Progenitor cell of endocrine pancreas (in vitro differentiated cells): ENCODE measurements around the gene BRIP1. TPM values are rescaled to one million over a fixed set of nuclear protein-coding genes. Genes with fewer than 3 reads are reported as not detected.

Experiments
- DNase-seq: peaks from one replicate; pipeline ENCODE4 v3.0.0; 2021; ENCODE audit warnings: low spot score; ENCODE audit not compliant: unreplicated experiment
- H3K27ac Mint-ChIP-seq: 2 replicates; pipeline ENCODE4 v1.8.0; 2021; ENCODE audit warnings: mild to moderate bottlenecking, moderate library complexity, mixed read lengths
- H3K27me3 Mint-ChIP-seq: 2 replicates; pipeline ENCODE4 v1.8.0; 2021; ENCODE audit warnings: mixed read lengths
- H3K36me3 Mint-ChIP-seq: 2 replicates; pipeline ENCODE4 v1.8.0; 2022; ENCODE audit warnings: mixed read lengths; ENCODE audit not compliant: insufficient read depth
- H3K4me1 Mint-ChIP-seq: 2 replicates; pipeline ENCODE4 v1.8.0; 2021; ENCODE audit warnings: low read depth, mixed read lengths
- H3K4me3 Mint-ChIP-seq: 2 replicates; pipeline ENCODE4 v1.8.0; 2021; ENCODE audit warnings: low read depth, mild to moderate bottlenecking, moderate library complexity, mixed read lengths
- H3K9me3 Mint-ChIP-seq: 2 replicates; pipeline ENCODE4 v1.8.0; 2021; ENCODE audit warnings: low read depth, mixed read lengths
- CTCF ChIP-seq: fragments of 200-600 bp; sonication (generic); IDR thresholded peaks from one replicate; pipeline ENCODE4 v1.5.0; 2021; ENCODE audit warnings: antibody characterized with exemption, mild to moderate bottlenecking; ENCODE audit not compliant: unreplicated experiment
- total RNA-seq: library from RNA; stranded (reverse); gene quantifications from 2 replicates; pipeline ENCODE4 v1.2.1, GENCODE V29; 2021

Gene BRIP1
- total RNA-seq, 1 donor from 2014 or later = 13.5 TPM

- Mint-ChIP-seq H3K4me3 (no peak overlapping the region), H3K27ac (no peak overlapping the region), H3K4me1 (peaks cover 6% of the 10 kb centered on the region), H3K36me3 (peaks cover 1% of the 10 kb centered on the region), H3K27me3 (no peaks in the 10 kb centered on the region), H3K9me3 (peaks cover 5% of the 10 kb centered on the region)
- TF ChIP-seq CTCF = no peak
- DNase-seq = no peak
Measured at GRCh38 chr17:61662741-61663140, 200.6 kb downstream of the BRIP1 start.

DNA sequence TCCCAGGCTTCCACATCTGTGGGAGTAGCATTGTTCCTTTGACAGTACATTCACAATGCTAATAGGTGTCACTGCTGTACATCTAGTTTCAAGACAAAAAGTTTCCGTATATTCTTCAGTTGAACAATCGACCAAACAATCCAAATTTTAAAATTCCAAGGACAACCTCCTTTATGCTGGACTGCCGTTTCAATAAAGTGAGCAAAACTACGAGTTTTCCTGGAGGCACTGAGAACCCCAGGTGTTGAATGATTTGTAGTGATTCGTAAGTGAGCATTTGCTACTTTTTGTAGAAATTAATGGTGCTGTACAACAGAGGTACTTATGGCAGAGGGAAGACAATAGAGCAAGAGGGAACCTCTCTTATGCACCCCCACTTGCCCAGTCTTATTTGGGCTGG, 201.1 kb downstream of the BRIP1 start:
- Mint-ChIP-seq H3K4me1 (peaks cover 6% of the 10 kb centered on the region), H3K4me3 (no peak overlapping the region), H3K9me3 (peaks cover 5% of the 10 kb centered on the region), H3K36me3 (peaks cover 1% of the 10 kb centered on the region), H3K27me3 (no peaks in the 10 kb centered on the region), H3K27ac (no peak overlapping the region)
- DNase-seq = no peak
- TF ChIP-seq CTCF = no peak

- TF ChIP-seq CTCF = no peak
- Mint-ChIP-seq H3K36me3 (peaks cover 1% of the 10 kb centered on the region), H3K27ac (no peak overlapping the region), H3K9me3 (peaks cover 5% of the 10 kb centered on the region), H3K4me3 (no peak overlapping the region), H3K27me3 (no peaks in the 10 kb centered on the region), H3K4me1 (peaks cover 6% of the 10 kb centered on the region)
- no peak for DNase-seq
Measured at GRCh38 chr17:61660746-61661485, 202.4 kb downstream of the BRIP1 start.

GRCh38 chr17:61659437-61659836, 203.9 kb downstream of the BRIP1 start:
- Mint-ChIP-seq H3K27me3 (no peaks in the 10 kb centered on the region), H3K36me3 (no peaks in the 10 kb centered on the region), H3K4me1 (peaks cover 2% of the 10 kb centered on the region), H3K4me3 (no peak overlapping the region), H3K9me3 (peaks cover 1% of the 10 kb centered on the region), H3K27ac (no peak overlapping the region)
- no peak for DNase-seq
- no peak for TF ChIP-seq CTCF

- Mint-ChIP-seq H3K27ac (no peak overlapping the region), H3K9me3 (peaks cover 3% of the 10 kb centered on the region), H3K36me3 (no peaks in the 10 kb centered on the region), H3K4me1 (peaks cover 2% of the 10 kb centered on the region), H3K4me3 (no peak overlapping the region), H3K27me3 (no peaks in the 10 kb centered on the region)
- no peak for TF ChIP-seq CTCF
- DNase-seq = no peak
Measured at GRCh38 chr17:61658183-61658582, 205.1 kb downstream of the BRIP1 start.
